Ovary (tissue), 9 donors: Measurements from ENCODE around the gene FNBP1L. TPM values are rescaled to one million over a fixed set of nuclear protein-coding genes. Genes with fewer than 3 reads are reported as not detected.

ENCODE experiments used
- DNase-seq, 5 donors: peaks; one replicate each; pipeline ENCODE4 v3.0.0-alpha.2; 2019 to 2020
- H3K27ac ChIP-seq, 2 donors: fragments of 200-600 bp; one replicate each; pipeline versions ENCODE4 v1.5.1 to v1.8.0; 2019 to 2022
- H3K27me3 ChIP-seq: fragments of 200-600 bp; one replicate; pipeline ENCODE4 v1.8.0; 2022
- H3K36me3 ChIP-seq: fragments of 200-600 bp; sonication (generic); one replicate; pipeline ENCODE4 v1.5.1; 2019
- H3K4me1 ChIP-seq: one replicate; pipeline ENCODE4 v1.8.1; 2013; ENCODE audit warnings: mild to moderate bottlenecking, moderate library complexity; ENCODE audit not compliant: insufficient read depth
- H3K4me3 ChIP-seq: fragments of 200-600 bp; sonication (generic); one replicate; pipeline ENCODE4 v1.5.1; 2017
- H3K9me3 ChIP-seq, 2 donors: fragments of 200-600 bp in 1 of 2; sonication (generic) in 1 of 2; one replicate each; pipeline versions ENCODE4 v1.5.1 to v1.8.1; 2013 to 2019; ENCODE audit warnings: mild to moderate bottlenecking in 1 of 2, moderate library complexity in 1 of 2
- EP300 ChIP-seq: sonication (generic); formaldehyde crosslinking; IDR thresholded peaks from one replicate; pipeline ENCODE4 v1.6.1; 2017; ENCODE audit warnings: antibody characterized with exemption
- POLR2A ChIP-seq: fragments of 450-650 bp; IDR thresholded peaks from one replicate; pipeline ENCODE4 v1.6.1; 2017; ENCODE audit warnings: antibody characterized with exemption, mild to moderate bottlenecking, moderate library complexity
- WGBS, 3 donors: extraction: QIAGEN DNeasy Blood & Tissue Kit in 1 of 3; methylation state at CpG; one replicate each; pipeline versions ENCODE4 v1.1.5 to v1.1.7; 2013 to 2017; 5-methylcytosine and 5-hydroxymethylcytosine counted together
- intact Hi-C, 4 donors: fragments of 100-400 bp; cut with DNase I; formaldehyde crosslinking; loops; one replicate each; pipeline versions ENCODE4 v1.11.0 to v1.15.1; 2022 to 2023
- polyA plus RNA-seq, 2 donors: library from polyadenylated mRNA; stranded (reverse); fragments of 200-250 nt in 1 of 2; fragments of 350-450 nt in 1 of 2; fragmentation: Illumina TruSeq in 1 of 2; extraction: RNeasy Lipid Tissue Mini Kit (QIAGEN cat#74804) in 1 of 2; gene quantifications; one replicate each; pipeline ENCODE4 v1.2.3, GENCODE V29; 2013 to 2014
- total RNA-seq, 7 donors: library from RNA; depleted of rRNA in 2 of 7; stranded (reverse); fragments of >200 nt in 2 of 7; fragmentation: NEBNext Ultra II Directional in 3 of 7; extraction: Animal tissue kit (Norgen Biotek cat#: 25700) in 3 of 7; gene quantifications; one replicate each; pipeline versions ENCODE4 v1.1.0 to v1.2.4, GENCODE V29; 2016 to 2023
- TF ChIP-seq, protein P1 (sequence below), 3 donors: fragments of 450-650 bp in 2 of 3; fragments of 200-600 bp in 1 of 3; IDR thresholded peaks; one replicate each; pipeline versions ENCODE4 v1.5.1 to v1.8.0; 2016 to 2022; ENCODE audit warnings: antibody characterized with exemption in 3 of 3, mild to moderate bottlenecking in 1 of 3
- donor health status: DM: no; HTN: no; CAD: no; lungs with moderate emphysema.
- donor health status: DM: no; HTN: no; CAD: no.
- donor health status: Bipolar disorder and iron deficiency.
- donor health status: DM: yes; HTN: yes; CAD: no.
- donor health status: DM: no; HTN: no; CAD: no.
- donor health status: DM: yes; HTN: yes; CAD: no.

The FNBP1L gene
- total and polyA plus RNA-seq, 9 donors, result 11.9 to 27.6 (median 18.4) TPM

DNA sequence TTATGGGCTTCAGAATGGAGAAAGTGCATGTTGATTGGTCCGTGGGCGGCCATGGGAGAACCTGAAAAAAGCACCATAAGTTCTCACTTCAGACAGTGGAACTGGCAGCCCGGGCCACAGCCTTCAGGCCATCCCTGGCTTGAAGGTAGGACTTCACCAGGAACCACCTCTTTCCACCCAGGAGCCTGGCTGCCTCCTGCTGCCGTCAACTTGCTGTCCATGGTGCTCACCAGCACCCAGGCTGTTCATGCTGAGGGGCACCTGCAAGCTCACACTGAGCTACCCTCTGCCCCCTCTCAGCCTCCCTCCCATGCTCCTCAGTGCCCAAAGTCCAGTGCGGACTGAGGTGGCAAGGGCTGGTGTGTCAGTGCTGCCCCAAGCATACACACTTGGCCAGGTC is 12.9 kb upstream of the FNBP1L start:
- TF ChIP-seq, protein P1, sequence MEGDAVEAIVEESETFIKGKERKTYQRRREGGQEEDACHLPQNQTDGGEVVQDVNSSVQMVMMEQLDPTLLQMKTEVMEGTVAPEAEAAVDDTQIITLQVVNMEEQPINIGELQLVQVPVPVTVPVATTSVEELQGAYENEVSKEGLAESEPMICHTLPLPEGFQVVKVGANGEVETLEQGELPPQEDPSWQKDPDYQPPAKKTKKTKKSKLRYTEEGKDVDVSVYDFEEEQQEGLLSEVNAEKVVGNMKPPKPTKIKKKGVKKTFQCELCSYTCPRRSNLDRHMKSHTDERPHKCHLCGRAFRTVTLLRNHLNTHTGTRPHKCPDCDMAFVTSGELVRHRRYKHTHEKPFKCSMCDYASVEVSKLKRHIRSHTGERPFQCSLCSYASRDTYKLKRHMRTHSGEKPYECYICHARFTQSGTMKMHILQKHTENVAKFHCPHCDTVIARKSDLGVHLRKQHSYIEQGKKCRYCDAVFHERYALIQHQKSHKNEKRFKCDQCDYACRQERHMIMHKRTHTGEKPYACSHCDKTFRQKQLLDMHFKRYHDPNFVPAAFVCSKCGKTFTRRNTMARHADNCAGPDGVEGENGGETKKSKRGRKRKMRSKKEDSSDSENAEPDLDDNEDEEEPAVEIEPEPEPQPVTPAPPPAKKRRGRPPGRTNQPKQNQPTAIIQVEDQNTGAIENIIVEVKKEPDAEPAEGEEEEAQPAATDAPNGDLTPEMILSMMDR (IDR thresholded peaks at IDR 0.05), result no peak
- TF ChIP-seq EP300 (no peak), POLR2A (no peak)
- Histone ChIP-seq H3K27me3 (no peaks in the 10 kb centered on the region), H3K36me3 (no peaks in the 10 kb centered on the region), H3K27ac (no peak overlapping the region), H3K4me3 (no peak overlapping the region), H3K9me3 (no peaks in the 10 kb centered on the region), H3K4me1 (no peaks in the 10 kb centered on the region)
- intact Hi-C loops, result loop anchor here in 3 of 4 donors (10.0 kb wide), 3 partner anchors 180 to 410 kb away; no protein-coding TSS in a partner anchor
- 75 to 83% (median 81%) methylated on average over 5 of the region's 5 CpGs for WGBS, 3 donors
- DNase-seq, result no peak

DNA sequence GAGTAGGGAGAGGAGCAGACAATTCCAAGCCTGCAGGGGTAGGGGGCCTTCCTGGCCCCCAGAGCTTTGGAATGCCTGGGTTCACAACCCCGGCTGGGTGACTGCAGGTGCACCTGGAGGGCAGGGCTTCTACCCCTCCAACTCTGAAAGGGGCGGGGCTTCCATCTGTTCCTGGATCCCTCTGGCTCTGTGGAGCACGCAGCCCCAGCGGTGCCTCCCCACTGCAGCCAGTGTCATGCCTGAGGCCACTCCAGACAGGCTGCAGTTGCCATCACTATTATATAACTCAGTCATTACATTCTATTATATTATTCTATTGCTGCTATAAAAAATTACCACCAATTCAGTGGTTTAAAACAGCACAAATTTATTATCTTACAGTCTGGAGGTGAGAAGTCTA is 12.5 kb upstream of the FNBP1L start:
- TF ChIP-seq POLR2A, result no peak
- Histone ChIP-seq H3K36me3 (no peaks in the 10 kb centered on the region), H3K9me3 (no peaks in the 10 kb centered on the region), H3K4me1 (no peaks in the 10 kb centered on the region), H3K27me3 (no peaks in the 10 kb centered on the region), H3K27ac (no peak overlapping the region), H3K4me3 (no peak overlapping the region)
- no peak for DNase-seq
- WGBS, 3 donors, result 63 to 85% (median 77%) methylated on average over 4 of the region's 4 CpGs
- intact Hi-C loops, result loop anchor here in 3 of 4 donors (10.0 kb wide), 3 partner anchors 179 to 409 kb away; no protein-coding TSS in a partner anchor

- Histone ChIP-seq H3K4me1 (no peaks in the 10 kb centered on the region), H3K36me3 (no peaks in the 10 kb centered on the region), H3K4me3 (no peak overlapping the region), H3K27me3 (no peaks in the 10 kb centered on the region), H3K27ac (no peak overlapping the region), H3K9me3 (no peaks in the 10 kb centered on the region)
- 57 to 61% (median 59%) methylated on average over 1 of the region's 1 CpG for WGBS, 3 donors
- DNase-seq, result no peak
- intact Hi-C loops, result loop anchor here in 3 of 4 donors (10.0 kb wide), 3 partner anchors 178 to 408 kb away; no protein-coding TSS in a partner anchor
- TF ChIP-seq POLR2A (no peak), EP300 (no peak)
- TF ChIP-seq, protein P1 (IDR thresholded peaks at IDR 0.05), result no peak
Measured at GRCh38 chr1:93436496-93436895, 11.4 kb upstream of the FNBP1L start.

DNA sequence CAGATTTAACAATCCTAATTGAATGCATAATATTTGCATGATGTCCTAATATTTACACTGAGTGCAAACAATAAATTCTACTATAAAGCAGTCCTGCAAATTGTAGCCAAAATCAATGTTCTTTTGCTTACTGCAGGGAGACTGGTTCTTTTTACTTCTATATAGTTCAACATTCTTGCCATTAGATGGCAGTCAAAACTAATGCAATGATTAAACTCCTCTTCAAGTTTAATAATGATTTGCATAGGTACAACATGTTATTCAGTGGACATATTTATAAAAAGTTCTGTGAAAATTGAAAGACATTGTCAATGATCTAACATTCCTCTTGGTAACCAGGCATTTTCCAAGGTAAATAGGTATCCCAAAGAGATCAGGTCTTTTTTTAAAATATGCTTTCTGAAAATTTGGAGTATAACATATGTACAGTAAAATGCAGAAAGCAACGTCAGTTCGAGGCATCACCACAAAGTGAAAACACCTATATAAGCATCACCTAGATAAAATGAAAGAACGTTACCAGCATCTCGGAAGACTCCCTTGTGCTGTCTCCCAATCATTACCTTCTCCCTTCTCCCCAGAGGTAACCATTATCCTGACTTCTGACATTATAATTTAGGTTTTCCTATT is 9.8 kb upstream of the FNBP1L start:
- WGBS, 3 donors, result 33 to 52% (median 36%) methylated on average over 4 of the region's 4 CpGs
- no peak overlapping the region for H3K27ac ChIP-seq
- no peaks in the 10 kb centered on the region for H3K9me3 ChIP-seq
- H3K27me3 ChIP-seq, result no peaks in the 10 kb centered on the region
- H3K4me3 ChIP-seq, result no peak overlapping the region
- TF ChIP-seq, protein P1 (IDR thresholded peaks at IDR 0.05), result peak; percentile 35 to 68 (median 48)
- TF ChIP-seq EP300, result no peak
- TF ChIP-seq POLR2A, result no peak
- no peaks in the 10 kb centered on the region for H3K4me1 ChIP-seq
- intact Hi-C loops, result loop anchor here in 3 of 4 donors (10.0 kb wide), 3 partner anchors 177 to 407 kb away; no protein-coding TSS in a partner anchor
- no peaks in the 10 kb centered on the region for H3K36me3 ChIP-seq
- no peak for DNase-seq

DNA sequence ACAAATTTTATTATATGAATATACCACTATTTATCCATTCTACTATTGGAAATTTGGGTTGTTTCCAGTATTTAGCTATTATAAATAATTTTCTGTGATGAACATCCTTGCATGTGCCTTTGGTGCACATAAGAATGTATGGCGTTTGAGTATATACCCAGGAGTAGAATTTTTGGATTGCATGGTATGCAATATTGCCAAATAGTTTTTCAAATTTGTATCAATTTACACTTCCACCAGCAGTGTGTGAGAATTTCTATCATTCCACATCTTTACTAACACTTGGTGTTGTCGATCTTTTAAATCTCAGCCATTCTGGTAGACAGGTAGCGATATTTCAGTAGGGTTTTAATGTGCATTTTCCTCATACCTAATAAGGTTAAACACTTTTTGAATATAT is 9.2 kb upstream of the FNBP1L start:
- H3K27me3 ChIP-seq, result no peaks in the 10 kb centered on the region

More for the DNA sequence above, 9.2 kb upstream of the FNBP1L start:
- no peak for DNase-seq
- no peak overlapping the region for H3K27ac ChIP-seq
- H3K9me3 ChIP-seq, result no peaks in the 10 kb centered on the region
- intact Hi-C loops, result loop anchor here in 3 of 4 donors (10.0 kb wide), 3 partner anchors 176 to 406 kb away; no protein-coding TSS in a partner anchor
- H3K36me3 ChIP-seq, result no peaks in the 10 kb centered on the region
- no peak for TF ChIP-seq POLR2A
- no peak for TF ChIP-seq EP300
- TF ChIP-seq, protein P1 (IDR thresholded peaks at IDR 0.05), result no peak
- no peak overlapping the region for H3K4me3 ChIP-seq
- WGBS, 3 donors, result 79 to 82% (median 80%) methylated on average over 3 of the region's 3 CpGs
- no peaks in the 10 kb centered on the region for H3K4me1 ChIP-seq
